IPS-11a (cell line): ENCODE results near the gene TULP1.
A peak's percentile ranks its signal among the peaks of the same experiment; 100 is the strongest.

Source experiments
- H3K4me3 ChIP-seq: one replicate; pipeline ENCODE4 v1.5.1; 2013; ENCODE audit warnings: low read depth, low read length, control low read depth

TULP1 gene

DNA sequence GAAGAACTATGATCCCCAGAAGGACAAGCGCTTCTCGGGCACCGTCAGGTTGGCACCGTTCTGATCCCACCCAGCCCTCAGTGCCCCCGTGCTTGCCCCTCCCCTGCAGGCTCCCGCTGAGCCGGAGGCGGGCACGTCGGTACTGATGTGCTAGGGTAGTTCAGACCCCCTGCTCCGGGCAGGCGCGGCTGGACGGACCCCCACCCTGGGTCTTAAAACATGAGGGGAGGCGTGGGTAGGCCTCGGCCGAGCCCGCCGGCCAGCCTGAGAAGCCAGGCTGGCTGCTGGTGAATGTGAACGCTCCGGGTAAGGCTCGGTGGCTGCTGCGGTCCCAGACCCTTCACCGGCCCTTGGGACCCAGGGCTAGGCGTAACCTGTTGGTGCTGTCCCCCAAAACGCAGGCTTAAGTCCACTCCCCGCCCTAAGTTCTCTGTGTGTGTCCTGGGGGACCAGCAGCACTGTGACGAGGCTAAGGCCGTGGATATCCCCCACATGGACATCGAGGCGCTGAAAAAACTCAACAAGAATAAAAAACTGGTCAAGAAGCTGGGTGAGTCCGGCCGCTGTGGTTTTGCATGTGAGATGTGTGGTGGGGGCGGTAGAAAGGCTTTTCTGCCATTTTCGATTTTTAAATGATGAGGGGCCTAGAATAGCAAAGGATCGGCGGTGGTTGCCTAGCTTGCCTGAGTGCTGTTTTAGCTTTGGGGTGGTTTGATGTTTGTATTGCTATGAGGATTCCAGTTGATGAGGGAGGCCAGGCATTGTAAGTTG is 43.5 kb downstream of the TULP1 start:
- peak overlapping the region; percentile 97 for H3K4me3 ChIP-seq

DNA sequence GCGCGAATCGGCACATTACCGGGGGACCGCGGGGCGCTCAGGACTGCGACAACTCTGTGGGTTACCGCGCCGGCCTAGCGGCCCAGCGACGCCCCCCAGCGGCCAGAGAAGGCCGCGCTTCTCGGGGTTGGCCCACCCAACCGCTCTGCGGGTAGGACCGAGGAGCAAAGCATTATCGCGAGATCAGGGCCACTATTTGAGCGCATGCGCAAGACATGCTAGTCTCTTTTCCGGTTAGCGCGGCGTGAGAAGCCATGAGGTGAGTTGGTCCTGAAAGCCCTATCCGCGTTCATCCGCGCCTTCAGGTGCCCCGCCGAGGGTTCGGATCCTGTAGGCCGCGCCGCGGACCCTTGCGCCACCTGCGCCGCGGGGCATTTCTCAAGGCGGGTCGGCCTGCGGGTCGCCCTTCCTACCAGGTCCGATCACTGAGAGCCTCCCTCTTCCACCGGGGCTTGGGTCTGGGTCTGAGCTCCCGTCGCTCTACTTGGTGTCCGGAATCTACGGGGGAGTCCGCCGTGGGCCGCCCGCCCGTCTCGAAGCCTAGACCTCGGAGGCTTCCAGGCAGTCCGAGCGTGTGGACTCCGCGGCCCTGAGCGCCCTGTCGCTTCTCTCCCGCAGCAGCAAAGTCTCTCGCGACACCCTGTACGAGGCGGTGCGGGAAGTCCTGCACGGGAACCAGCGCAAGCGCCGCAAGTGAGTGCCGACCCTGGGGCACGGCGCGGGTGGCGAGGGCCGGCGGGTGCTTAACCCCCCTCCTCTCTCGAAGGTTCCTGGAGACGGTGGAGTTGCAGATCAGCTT is 44.3 kb downstream of the TULP1 start, which contains the start of gene RPL10A:
RPL10A (plus strand) TSS at position 221 of the 799 bp plus-strand sequence; CDS start at position 255, 34 bp downstream.
- peak within 1 kb of the TSS; percentile 97 for H3K4me3 ChIP-seq

DNA sequence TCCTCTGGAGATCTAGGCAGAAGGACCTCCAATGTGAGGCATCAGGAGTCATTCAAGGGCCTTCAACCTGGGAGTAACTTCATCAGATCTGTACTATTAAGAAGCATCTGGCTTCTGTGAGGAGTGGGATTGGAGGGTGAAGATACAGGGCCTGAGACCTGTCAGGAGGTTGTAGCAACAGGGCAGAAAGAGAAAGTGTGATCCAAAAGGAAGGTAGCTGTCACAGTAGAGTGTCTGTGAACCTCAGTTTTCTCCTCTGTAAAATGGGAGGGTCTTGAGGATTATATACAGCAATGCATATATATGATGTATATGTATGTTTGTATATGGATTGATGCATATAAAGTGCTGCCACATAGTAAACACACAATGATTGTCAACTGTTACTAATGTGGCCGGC is 47.0 kb downstream of the TULP1 start:
- H3K4me3 ChIP-seq: no peak overlapping the region

DNA sequence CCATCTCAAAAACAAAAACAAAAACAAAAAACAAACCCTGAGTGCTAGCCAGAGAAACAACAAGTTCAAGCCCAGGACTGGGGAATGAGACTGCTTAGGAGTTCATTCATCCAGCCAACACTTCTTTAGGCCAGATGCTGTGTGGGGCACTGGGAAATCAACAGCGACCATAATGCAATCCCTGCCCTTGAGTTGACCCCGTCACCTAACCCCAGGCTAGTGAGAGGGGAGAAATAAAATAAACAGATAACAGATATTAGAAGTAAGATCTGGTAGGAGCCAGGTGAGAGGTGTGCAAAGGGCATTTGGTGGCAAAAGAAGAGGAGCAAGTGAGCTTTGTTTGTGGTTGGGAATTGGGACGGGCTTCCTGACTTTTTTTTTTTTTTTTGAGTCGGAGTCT is 49.4 kb downstream of the TULP1 start:
- H3K4me3 ChIP-seq: no peak overlapping the region

DNA sequence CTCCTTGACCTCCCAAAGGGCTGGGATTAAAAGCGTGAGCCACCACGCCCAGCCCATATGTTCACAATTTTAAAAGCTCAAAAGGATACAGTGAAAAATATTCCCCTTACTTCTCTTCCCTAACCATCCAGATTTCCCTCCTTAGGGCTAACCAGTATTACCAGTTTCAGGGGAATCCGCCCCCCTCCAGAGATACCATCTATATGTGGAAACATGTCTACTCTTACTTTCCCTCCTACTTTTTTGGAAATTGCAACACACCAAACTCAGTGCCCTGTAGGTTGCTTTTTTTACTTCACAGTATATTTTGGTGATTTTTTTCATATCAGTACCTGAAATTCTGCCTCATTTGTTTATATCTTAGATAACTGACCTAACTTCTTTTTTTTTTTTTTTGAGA is 51.4 kb downstream of the TULP1 start:
- H3K4me3 ChIP-seq: no peak overlapping the region

DNA sequence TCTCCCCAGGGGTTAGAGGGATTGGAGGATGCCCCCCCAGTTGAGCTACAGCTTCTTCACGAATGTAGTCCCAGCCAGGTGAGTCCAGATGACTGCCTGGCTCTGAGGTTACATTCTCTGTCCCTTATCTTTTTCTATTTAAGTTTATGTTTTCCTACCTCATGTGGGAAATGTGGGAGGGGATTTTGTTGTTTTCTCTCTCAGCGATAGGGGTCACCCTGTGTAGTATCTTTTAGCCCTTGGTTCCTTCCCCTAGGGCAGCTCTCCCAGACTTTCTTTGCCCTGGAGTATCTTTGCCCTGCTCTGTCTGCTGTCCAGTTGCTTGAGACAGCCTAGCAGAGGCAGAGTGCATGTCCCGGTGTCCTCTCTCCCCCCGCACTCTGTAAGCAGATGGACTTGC is 54.8 kb downstream of the TULP1 start:
- H3K4me3 ChIP-seq: no peak overlapping the region

DNA sequence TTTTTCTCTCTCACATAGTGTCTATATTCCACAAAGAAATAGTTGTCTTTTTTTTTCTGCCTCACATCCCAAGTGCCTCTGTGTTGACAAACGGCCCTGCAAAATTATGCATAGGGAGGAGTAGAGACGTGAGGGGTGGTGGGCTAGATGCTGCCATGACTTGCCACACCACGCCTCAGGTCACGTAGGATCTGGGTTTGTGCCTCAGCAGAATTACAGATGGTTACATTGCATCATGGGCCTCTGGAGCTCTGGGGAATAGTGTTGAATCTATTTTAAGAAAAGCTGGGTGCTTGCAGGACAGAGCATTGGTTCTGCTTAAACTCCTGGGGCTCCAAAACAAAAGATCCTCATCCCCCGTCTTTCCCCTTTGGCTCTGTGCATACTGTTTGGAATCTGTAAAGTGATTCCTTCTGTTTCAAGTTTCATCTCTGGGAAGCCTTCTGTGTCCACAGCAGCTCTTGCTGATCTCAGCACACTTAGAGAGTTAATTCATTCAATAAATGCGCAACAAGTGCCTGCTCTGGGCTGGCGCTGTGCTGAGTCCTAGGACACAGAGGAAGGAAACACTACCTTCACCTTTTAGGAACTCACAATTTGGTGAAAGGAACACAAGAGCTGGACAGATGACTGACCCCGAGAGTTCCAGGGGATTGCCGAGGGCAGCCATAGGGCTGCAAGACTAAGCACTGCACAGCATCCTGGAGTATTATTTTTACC is 58.1 kb downstream of the TULP1 start:
- H3K4me3 ChIP-seq: no peak overlapping the region

DNA sequence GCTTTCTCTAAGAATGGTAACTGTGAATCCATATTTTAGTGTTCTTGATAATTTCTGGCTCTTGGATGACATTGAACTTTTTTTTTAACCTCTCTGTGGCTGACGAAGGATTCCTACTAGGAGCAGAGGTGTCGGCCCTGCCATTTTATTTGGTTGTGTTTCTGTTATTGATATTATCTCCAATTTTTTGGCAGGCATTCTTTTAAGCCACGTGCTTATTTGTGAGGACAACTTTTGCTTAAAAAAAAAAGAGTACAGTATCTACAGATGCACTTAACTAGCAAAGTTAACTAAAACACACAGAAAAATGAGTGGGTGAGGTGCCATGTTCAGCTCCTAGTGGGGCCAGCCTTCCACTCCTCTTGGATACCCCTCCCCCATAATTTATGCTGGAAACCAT is 59.5 kb downstream of the TULP1 start:
- peak overlapping the region; percentile 63 for H3K4me3 ChIP-seq

DNA sequence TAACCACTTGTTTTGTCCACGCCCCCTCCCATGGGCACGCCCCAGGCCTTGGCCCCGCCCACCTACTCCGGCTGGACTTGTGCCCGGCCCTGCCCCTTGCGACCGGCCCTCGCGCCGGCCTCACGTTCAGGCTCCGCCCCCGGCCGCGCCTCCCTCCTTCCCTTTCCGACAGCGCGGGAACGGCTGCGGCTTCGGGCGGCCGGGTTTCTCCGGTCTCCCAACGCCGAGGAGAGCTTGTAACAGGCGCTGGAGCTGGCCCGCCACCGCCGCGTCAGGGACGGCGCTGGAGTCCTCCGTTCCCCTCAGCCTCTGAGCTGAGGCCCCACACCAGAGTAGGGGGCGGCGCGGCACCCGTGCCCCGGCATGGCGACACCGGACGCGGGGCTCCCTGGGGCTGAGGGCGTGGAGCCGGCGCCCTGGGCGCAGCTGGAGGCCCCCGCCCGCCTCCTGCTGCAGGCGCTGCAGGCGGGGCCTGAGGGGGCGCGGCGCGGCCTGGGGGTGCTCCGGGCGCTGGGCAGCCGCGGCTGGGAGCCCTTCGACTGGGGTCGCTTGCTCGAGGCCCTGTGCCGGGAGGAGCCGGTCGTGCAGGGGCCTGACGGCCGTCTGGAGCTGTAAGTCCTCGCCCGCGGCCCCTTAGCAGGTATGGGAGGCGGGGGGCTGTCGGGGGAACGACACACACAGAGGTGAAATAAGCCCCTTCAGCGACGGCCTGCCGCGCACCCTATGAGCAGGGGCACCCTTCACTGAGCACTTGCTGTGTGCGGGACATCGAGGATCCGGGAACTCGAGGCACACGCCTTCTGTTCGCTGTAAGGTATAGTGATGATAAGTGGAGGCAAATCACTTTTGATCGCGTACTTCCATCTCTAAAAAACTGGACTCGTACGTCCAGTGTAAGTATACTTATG is 60.3 kb downstream of the TULP1 start, which contains the start of gene FANCE:
FANCE (plus strand) TSS at position 156 of the 908 bp plus-strand sequence; CDS start at position 364, 208 bp downstream.
- H3K4me3 ChIP-seq: peak within 1 kb of the TSS; percentile 63

DNA sequence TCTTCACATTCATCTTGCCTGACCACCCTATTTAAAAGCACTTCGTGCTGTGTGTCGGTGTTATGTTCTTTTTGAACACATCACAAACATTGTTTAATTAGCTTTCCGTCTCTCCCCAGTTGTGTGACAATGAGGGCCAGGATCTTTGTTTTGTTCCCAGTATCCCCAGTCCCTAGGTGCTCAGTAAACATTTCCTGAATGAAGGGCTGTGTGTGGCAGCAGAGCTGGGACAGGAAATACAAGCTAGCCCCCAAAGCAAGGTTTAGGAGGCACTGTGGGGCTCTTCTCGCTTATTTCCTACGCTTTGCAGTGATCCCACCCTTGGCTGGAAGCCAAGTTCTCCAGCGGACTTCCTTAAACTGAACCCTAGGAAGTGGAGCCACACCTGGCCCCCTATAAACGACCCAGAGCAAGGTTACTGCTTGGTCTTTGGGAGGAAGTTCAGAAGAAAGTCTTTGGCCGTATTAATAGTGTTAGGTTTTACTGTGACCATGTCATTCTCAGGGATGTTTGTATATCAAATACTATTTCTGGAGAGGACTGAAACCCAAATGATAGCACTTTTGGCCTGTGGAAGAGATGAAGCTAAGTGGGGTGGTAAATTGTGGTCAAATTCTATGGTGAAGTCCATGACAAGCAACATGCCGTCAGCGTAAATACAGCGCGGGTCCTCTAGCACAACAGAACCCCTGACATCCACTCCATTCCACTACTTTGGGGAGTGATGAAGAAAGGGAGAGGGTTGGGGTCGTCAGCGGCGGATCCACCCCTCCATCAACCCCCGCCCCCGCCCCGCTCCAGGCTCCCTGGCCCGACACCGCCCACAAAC is 61.1 kb downstream of the TULP1 start:
- peak overlapping the region; percentile 29 for H3K4me3 ChIP-seq

DNA sequence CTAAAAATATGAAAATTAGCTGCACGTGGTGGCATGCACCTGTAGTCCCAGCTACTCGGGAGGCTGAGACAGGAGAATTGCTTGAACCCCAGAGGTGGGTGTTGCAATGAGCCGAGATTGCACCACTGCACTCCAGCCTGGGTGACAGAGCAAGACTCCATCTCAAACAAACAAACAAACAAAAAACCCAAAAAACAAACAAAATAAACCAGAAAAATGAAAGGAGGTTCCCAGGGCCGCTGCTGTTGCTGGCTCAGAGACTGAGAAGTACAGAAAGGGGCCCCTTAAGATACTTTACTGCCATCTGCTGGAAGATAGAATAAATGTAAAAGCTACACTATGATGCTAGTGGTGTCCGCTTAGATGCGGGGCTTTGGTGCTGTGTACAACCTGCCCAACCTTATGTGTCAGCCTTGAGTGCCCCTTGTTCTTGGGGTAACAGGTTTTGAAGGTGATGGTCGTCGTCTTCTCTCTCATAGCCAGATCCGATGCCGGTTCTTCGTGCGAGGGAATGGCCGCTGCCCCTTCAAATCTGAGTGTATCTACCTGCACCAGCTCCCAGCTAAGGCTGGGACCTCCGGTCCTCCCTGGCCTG is 63.3 kb downstream of the TULP1 start:
- no peak overlapping the region for H3K4me3 ChIP-seq

DNA sequence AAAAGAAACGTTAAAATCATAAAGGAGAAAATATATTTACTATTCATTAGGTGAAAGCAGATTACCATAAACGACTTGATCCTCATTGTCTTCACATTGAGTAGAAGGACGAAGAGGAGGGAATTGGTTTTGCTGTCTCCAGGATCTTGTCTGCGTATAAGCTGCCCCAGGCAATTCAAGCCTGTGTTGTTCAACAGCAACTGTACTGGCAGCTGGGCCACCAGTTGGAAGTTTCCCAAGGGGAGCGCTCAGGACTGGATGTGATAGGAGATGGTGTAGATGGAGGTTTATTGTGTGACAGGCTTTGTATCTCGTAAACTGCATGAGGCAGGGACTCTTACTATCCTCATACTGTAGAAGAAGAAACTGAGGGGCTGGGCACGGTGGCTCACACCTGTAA is 64.5 kb downstream of the TULP1 start:
- no peak overlapping the region for H3K4me3 ChIP-seq
